M059J (cell line): ENCODE data around the gene AAR2. TPM values are rescaled to one million over a fixed set of nuclear protein-coding genes. Genes with fewer than 3 reads are reported as not detected.

Experiments used
- DNase-seq: peaks from one replicate; pipeline ENCODE4 v3.0.0-alpha.2; 2012; ENCODE audit warnings: low read depth
- total RNA-seq: library from RNA; depleted of rRNA; stranded (reverse); fragments of >200 nt; shearing (Covaris generic); gene quantifications from 2 replicates; pipeline ENCODE4 v1.2.3, GENCODE V29; 2014

AAR2 gene
- total RNA-seq, 1 experiment from 2014 or later = 46.2 TPM

DNA sequence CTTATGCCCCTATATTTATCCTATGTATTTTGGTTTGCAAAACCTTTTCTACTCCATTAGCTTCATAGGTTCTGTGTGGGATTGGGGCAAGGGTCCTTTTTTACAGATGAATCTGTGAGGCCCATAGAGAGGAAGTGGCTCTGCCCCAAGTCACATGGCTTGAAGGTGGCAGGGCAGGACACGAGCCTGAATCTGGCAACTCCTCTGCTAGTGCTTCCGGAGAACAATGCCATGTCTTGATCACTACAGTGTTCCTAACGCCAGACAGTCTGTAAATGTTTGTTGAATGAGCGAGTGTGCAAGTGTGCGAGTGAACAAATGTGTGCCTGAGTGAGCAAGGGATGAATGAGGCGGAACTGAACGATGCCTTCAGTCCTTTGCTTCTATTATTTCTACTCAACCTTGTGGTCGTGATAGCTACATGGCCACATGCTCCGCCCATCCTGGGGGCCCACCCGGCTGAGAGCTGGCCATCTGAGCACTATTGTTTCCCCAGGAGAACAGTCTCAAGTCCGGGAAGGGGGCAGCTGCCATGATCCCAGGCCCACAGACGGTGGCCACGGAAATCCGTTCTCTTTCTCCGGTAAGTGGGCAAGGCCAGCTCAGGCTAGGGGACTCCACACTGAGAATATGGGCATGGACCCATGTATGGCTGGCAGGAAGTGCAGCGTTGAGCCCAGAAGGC, 17.8 kb upstream of the AAR2 start:
- no peak for DNase-seq

GRCh38 chr20:36219671-36220220, 16.5 kb upstream of the AAR2 start:
- DNase-seq = no peak

DNA sequence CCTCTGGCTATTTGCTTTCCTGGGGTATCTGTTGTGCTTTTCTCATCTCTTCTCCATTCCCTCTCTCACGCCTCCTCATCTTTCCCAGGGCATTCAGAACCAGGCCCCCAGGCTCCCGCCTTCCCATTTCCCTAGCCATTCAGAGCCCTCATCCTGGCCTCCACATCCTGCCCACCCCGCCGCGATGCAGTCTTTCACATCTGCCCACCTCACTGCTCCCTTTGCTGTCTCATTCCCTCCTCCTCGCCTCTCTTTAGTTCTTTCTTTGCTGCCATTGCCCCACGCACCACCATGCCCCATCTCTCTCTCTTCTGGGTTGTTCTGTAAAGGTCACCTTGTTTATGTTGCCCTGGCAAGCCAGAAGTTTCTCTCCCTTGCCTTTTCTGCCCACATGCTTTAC, 10.6 kb upstream of the AAR2 start:
- DNase-seq = no peak

- no peak for DNase-seq
Measured at GRCh38 chr20:36228770-36229169, 7.5 kb upstream of the AAR2 start.

DNA sequence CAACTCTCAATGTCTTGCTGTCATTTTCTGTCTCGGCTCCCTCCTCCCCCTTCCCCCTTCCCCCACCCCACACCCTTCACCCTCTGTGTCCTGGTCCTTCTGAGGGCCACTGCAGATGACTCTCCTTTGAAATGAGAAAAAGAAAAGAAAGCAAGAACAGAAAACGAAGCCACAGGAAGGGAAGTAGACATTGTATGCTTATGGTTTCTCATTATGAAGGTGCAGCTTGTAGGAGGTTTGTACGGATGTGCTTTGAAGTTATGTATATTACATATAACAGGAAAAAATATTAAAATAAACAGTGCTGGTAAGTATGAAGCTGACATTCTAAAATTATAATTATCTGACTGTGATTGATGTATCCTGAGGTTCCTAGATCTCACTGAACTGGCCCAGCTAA, 6.3 kb upstream of the AAR2 start:
- DNase-seq = no peak

GRCh38 chr20:36231331-36231730, 4.9 kb upstream of the AAR2 start:
- no peak for DNase-seq

DNA sequence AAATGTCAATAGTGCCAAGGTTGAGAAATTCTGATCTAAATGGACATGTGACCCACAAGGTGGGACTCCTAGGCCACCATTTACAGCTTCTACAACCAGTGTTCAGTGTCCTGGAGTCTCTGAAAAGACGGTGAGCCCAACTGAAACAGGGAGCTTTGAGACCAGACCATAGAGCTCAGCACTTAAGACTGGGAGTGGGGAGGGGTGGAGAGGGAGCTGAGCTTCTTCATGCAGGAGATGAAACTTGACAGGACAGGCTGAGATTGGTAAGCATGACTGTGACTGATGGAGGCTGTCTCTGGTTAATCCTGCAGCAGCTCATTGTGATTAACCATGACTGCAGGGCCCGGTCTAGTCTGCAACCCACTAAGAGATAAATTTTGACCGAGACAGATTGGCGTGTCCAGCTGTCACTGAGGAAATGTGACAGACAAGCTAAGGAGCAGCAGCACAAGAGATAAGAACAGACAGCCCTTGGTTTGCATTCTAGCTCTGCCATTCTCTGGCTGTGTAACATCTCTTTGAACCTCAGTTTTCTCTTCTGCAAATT, 1.4 kb upstream of the AAR2 start:
- no peak for DNase-seq

GRCh38 chr20:36236786-36237121, 476 bp downstream of the AAR2 start:
- peak; percentile 15 for DNase-seq

DNA sequence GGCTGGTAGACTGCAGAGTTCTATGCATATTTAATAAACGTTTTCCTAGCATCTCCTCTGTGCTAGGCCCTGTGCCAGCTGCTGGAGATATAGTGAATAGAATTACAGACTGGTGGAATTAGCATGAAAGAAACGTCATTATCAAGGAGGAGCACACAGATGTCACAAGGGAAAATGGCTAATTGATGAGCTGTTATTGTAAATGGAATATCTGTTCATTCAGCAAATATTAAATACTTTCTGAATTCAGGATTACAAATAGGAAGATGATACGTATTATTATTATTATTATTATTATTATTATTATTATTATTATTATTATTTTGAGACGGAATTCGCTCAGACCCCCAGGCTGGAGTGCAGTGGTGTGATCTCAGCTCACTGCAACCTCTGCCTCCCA, 1.2 kb downstream of the AAR2 start:
- DNase-seq = no peak

GRCh38 chr20:36238153-36238552, 1.9 kb downstream of the AAR2 start:
- DNase-seq = no peak

GRCh38 chr20:36238760-36239159, 2.5 kb downstream of the AAR2 start:
- DNase-seq = no peak

DNA sequence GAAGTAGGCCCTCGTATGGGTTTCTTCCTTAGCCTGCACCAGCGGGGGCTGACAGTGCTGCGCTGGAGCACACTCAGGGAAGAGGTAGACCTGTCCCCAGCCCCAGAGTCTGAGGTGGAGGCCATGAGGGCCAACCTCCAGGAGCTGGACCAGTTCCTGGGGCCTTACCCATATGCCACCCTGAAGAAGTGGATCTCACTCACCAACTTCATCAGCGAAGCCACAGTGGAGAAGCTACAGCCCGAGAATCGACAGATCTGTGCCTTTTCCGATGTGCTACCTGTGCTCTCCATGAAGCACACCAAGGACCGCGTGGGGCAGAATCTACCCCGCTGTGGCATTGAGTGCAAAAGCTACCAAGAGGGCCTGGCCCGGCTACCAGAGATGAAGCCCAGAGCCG, 3.8 kb downstream of the AAR2 start:
- DNase-seq = no peak

- no peak for DNase-seq
Measured at GRCh38 chr20:36241678-36242077, 5.4 kb downstream of the AAR2 start.

- DNase-seq = no peak
Measured at GRCh38 chr20:36243726-36244125, 7.4 kb downstream of the AAR2 start.

- DNase-seq = no peak
Measured at GRCh38 chr20:36246401-36246800, 10.1 kb downstream of the AAR2 start.

DNA sequence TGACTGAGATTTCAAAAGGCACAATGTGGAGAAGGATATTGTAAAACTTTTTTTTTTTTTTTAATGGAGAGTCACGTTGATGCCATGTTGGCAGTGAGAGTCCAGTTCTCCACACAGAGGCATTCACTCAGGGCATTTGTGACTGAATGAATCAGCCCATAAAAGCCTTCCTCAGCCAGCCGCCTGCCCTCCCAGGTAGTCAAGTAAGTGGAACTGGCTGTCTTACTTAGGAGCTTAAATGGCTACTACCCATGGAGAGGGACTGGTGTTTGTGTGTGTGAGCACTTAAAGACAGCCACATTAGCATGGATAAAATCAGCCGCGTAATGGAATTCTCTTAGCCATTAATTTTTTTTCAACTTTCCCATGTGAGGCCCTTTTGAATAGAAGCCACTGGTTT, 12.6 kb downstream of the AAR2 start:
- peak; percentile 76 for DNase-seq

DNA sequence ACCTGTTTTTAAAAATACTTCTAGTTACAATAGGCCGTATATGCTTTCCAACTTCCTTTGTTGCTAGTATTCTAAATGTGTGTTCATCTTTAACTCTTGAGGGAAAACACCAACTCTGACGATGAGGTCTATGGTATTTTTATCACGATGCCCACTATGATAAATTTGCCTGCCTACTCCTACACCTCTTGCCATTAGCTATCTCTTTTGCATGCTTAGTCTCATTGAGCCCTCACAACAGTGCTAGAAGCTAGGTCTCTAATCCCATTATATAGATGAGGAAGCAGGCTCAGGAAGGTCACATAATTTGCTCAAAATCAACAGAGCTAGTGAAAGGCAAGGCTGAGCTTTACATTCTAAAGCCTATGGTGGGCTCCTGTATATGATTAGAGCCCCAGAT, 13.2 kb downstream of the AAR2 start:
- no peak for DNase-seq

- no peak for DNase-seq
Measured at GRCh38 chr20:36251426-36251825, 15.1 kb downstream of the AAR2 start.

GRCh38 chr20:36252511-36252910, 16.2 kb downstream of the AAR2 start:
- no peak for DNase-seq

- DNase-seq = no peak
Measured at GRCh38 chr20:36253036-36253435, 16.8 kb downstream of the AAR2 start.

- DNase-seq = no peak
Measured at GRCh38 chr20:36254076-36254475, 17.8 kb downstream of the AAR2 start.

DNA sequence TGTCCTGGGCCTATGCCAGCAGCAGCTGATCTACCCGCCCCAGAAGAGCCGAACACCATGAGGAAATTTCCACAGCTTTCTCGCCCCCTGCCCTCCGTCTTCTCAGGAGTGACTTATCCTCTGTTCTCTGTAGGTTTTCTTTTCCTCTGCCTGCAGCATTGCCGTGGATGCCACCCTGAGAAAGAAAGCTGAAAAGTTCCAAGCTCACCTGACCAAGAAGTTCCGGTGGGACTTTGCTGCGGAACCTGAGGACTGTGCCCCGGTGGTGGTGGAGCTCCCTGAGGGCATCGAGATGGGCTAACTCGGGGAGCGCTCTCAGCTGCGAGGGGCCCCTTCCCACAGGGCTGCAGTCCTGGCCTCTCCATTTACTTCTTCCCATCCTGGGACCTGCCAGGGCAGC, 19.2 kb downstream of the AAR2 start:
- no peak for DNase-seq

DNA sequence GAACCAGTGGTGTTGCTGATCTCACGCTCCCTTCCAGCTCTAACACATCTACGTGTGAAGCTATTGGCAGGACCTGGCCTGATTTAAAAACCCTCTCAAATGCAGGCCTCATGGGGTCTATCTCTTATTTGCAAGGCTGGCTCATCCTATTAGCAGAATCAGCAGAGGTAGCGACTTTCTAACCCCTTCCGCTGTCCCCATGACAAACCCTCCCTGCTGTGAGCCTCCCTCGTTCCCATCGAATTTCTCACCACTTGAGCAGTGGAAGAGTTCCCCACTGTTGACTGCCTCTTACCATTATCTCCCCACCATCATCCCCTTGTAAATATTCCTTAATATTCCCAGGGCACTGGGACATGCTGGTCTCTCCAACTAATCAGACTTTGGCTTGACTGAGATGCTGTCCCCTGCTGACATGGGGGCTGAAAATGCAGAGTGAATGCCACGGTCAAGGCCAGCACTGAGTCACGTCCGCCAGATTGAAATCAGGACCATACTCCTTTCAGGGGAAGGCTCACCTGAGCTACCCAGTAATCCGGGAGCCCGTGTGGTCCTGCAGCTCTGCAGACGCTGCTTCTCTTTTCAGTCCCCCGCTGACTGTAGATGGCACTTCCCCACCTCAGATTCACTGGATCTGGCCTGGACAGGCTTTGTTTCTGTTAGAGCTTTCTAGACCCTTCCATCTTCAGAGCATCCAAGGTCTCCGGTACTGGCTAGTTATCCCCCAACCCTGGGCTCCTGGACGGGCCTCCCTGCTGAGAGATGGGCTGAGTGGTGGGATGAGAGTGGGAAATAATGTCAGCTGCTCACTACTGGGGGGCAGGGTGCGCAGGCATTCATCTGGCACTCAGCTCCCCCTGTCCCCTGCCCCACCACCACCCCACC, 23.1 kb downstream of the AAR2 start:
- no peak for DNase-seq
